ENCODE results near the gene ZRANB3.

DNA sequence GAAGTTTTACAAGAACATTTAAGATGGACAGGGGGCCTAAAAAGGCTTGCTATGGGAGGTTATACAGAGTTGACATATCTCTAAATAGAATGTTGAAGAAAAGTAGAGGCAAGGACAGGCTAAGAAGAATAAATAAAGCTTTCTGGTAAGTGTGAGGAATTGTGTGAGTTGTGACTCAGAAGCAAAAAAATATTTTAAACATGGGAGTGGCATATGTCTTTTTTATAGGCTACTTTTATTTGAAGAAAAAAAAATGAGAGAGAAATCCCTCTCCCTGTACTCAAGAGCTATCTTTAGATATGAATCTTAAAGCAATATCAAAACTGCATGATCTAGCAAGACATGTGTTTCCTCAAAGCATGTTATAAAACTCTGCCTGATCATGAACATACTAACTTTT is 437.8 kb downstream of the ZRANB3 start:
- TF ChIP-seq EZH2 (IDR thresholded peaks at IDR 0.05; ENCODE audit: borderline replicate concordance, low read depth, low read length, severe bottlenecking) = no peak
- TF ChIP-seq, protein P1, sequence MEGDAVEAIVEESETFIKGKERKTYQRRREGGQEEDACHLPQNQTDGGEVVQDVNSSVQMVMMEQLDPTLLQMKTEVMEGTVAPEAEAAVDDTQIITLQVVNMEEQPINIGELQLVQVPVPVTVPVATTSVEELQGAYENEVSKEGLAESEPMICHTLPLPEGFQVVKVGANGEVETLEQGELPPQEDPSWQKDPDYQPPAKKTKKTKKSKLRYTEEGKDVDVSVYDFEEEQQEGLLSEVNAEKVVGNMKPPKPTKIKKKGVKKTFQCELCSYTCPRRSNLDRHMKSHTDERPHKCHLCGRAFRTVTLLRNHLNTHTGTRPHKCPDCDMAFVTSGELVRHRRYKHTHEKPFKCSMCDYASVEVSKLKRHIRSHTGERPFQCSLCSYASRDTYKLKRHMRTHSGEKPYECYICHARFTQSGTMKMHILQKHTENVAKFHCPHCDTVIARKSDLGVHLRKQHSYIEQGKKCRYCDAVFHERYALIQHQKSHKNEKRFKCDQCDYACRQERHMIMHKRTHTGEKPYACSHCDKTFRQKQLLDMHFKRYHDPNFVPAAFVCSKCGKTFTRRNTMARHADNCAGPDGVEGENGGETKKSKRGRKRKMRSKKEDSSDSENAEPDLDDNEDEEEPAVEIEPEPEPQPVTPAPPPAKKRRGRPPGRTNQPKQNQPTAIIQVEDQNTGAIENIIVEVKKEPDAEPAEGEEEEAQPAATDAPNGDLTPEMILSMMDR (IDR thresholded peaks at IDR 0.05; ENCODE audit: extremely low read depth in 1 of 2, insufficient read depth in 1 of 2, low read depth in 1 of 2, low read length in 2 of 2) = no peak
- TF ChIP-seq, protein P2, sequence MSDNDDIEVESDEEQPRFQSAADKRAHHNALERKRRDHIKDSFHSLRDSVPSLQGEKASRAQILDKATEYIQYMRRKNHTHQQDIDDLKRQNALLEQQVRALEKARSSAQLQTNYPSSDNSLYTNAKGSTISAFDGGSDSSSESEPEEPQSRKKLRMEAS (IDR thresholded peaks at IDR 0.05; ENCODE audit: insufficient read depth, insufficient read length) = no peak
- no peak for TF ChIP-seq POLR2A (IDR thresholded peaks at IDR 0.05; ENCODE audit: low read depth, low read length)
- no peak for TF ChIP-seq MYC (IDR thresholded peaks at IDR 0.05; ENCODE audit: low read depth, low read length)
- no peak for TF ChIP-seq GATA2 (IDR thresholded peaks at IDR 0.05; ENCODE audit: insufficient read depth, insufficient read length, low read depth, low read length)
- TF ChIP-seq JUN (IDR thresholded peaks at IDR 0.05; ENCODE audit: borderline replicate concordance, insufficient read depth, insufficient read length, low read depth) = no peak

Measured in endothelial cell of umbilical vein (primary cell).